Neural crest cell (in vitro differentiated cells): ENCODE measurements around the gene ZNF26. TPM values are rescaled to one million over a fixed set of nuclear protein-coding genes. Genes with fewer than 3 reads are reported as not detected.
"Not testable (repeated sequence)": the region's sequence is repeated elsewhere in the genome, so short reads cannot be mapped to it uniquely, and the experiment has no call there.

Source experiments
- DNase-seq: peaks from one replicate; pipeline ENCODE4 v3.0.0; 2021; ENCODE audit warnings: low read depth, mixed read lengths, low spot score
- H3K27ac Mint-ChIP-seq: one replicate; pipeline ENCODE4 v1.8.0; 2021; ENCODE audit warnings: mild to moderate bottlenecking, mixed read lengths; ENCODE audit not compliant: unreplicated experiment
- H3K27me3 Mint-ChIP-seq: 2 replicates; pipeline ENCODE4 v1.8.0; 2021; ENCODE audit warnings: low read depth, mild to moderate bottlenecking, mixed read lengths
- H3K36me3 Mint-ChIP-seq: 2 replicates; pipeline ENCODE4 v1.8.0; 2021; ENCODE audit warnings: low read depth, mild to moderate bottlenecking, mixed read lengths
- H3K4me1 Mint-ChIP-seq: 2 replicates; pipeline ENCODE4 v1.8.0; 2021; ENCODE audit warnings: mixed read lengths
- H3K4me3 Mint-ChIP-seq: one replicate; pipeline ENCODE4 v1.8.0; 2021; ENCODE audit warnings: mild to moderate bottlenecking, mixed read lengths
- H3K9me3 Mint-ChIP-seq: 2 replicates; pipeline ENCODE4 v1.8.0; 2021; ENCODE audit warnings: mixed read lengths
- CTCF ChIP-seq: fragments of 200-600 bp; sonication (generic); conservative IDR thresholded peaks from 2 replicates; pipeline ENCODE4 v1.5.0; 2021; ENCODE audit warnings: antibody characterized with exemption, mild to moderate bottlenecking
- total RNA-seq: library from RNA; stranded (reverse); gene quantifications from 2 replicates; pipeline ENCODE4 v1.2.1, GENCODE V29; 2021

ZNF26 gene
- total RNA-seq, 1 donor from 2014 or later, result 13.5 TPM

DNA sequence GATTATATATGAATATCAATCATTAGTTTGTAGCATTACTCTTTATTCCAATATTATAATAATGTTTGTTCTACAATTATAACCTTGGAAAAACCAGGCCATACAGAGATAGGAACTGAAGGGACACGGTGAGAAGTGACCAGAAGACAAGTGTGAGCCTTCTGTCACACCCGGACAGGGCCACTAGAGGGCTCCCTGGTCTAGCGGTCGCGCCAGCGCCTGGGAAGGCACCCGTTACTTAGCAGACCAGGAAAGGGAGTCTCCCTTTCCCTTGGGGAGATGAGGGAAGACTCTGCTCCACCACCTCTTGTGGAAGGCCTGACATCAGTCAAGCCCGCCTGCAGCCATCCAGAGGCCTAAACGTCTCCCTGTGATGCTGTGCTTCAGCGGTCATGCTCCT lies 22.2 kb upstream of the ZNF26 start:
- not testable (repeated sequence) for H3K27ac Mint-ChIP-seq, H3K27me3 Mint-ChIP-seq, H3K4me1 Mint-ChIP-seq, H3K4me3 Mint-ChIP-seq, DNase-seq
- Mint-ChIP-seq H3K36me3 (peaks cover 29% of the 10 kb centered on the region), H3K9me3 (peaks cover 17% of the 10 kb centered on the region)
- TF ChIP-seq CTCF, result peak; percentile 52

DNA sequence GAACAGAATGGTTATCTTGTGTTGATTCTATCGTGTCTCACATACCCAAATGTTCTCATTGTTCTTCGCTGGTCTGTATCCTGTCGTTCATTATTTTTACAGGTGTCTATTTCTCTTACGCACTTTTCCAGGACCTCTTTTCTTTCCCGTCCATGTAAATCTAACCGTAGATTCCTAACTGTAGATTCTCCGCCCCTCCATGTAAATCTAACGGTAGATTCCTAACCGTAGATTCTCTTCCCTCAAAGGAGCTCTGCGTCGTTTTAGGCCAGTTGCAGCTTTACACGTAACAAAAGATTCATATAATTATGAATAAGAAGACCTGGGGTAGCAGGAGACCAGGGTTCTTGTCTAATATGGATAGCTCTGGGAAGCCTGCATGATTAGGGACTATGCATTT lies 20.4 kb upstream of the ZNF26 start:
- Mint-ChIP-seq H3K9me3 (peaks cover 14% of the 10 kb centered on the region), H3K4me3 (no peak overlapping the region), H3K4me1 (no peaks in the 10 kb centered on the region), H3K36me3 (peaks cover 24% of the 10 kb centered on the region), H3K27me3 (no peaks in the 10 kb centered on the region), H3K27ac (no peak overlapping the region)
- no peak for TF ChIP-seq CTCF
- no peak for DNase-seq

GRCh38 chr12:132966676-132967415 lies 19.3 kb upstream of the ZNF26 start:
- DNase-seq, result no peak
- H3K27me3 Mint-ChIP-seq, result no peaks in the 10 kb centered on the region
- H3K9me3 Mint-ChIP-seq, result peaks cover 11% of the 10 kb centered on the region
- peaks cover 20% of the 10 kb centered on the region for H3K36me3 Mint-ChIP-seq
- no peaks in the 10 kb centered on the region for H3K4me1 Mint-ChIP-seq
- no peak overlapping the region for H3K4me3 Mint-ChIP-seq
- H3K27ac Mint-ChIP-seq, result no peak overlapping the region
- TF ChIP-seq CTCF, result no peak

- Mint-ChIP-seq H3K36me3 (peaks cover 21% of the 10 kb centered on the region), H3K9me3 (peaks cover 14% of the 10 kb centered on the region), H3K27ac (no peak overlapping the region), H3K27me3 (no peaks in the 10 kb centered on the region), H3K4me3 (no peak overlapping the region), H3K4me1 (no peaks in the 10 kb centered on the region)
- TF ChIP-seq CTCF, result no peak
- no peak for DNase-seq
Measured at GRCh38 chr12:132967736-132968135, 18.4 kb upstream of the ZNF26 start.

DNA sequence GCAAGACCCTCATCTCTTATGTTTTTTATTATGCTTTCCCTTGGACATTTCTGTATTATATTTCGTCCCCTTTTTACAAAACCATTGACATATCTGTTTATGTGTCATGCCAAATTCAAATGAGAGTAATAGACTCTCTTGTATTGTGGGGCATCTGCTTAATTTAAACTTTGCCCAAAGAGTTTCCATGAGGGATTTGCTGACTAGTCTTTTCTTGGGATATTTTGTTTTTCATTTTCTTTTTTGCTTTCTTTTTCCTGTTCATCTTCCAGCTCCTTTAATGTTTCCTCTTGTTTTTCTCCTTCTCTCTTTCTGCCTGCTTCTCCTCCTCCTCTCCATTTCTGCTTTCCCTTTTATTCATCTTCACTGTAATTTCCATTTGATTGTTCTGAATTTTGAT lies 13.8 kb upstream of the ZNF26 start:
- TF ChIP-seq CTCF, result no peak
- no peak overlapping the region for H3K4me3 Mint-ChIP-seq
- peaks cover 5% of the 10 kb centered on the region for H3K36me3 Mint-ChIP-seq
- H3K27ac Mint-ChIP-seq, result no peak overlapping the region
- DNase-seq, result no peak
- no peaks in the 10 kb centered on the region for H3K27me3 Mint-ChIP-seq
- H3K4me1 Mint-ChIP-seq, result no peaks in the 10 kb centered on the region
- H3K9me3 Mint-ChIP-seq, result peaks cover 17% of the 10 kb centered on the region
